ENCODE measurements around the gene MBD4. TPM values are rescaled to one million over a fixed set of nuclear protein-coding genes. Genes with fewer than 3 reads are reported as not detected.

The MBD4 gene
- total and polyA plus RNA-seq, 2 experiments from 2014 or later: 33.9 to 59.3 TPM

DNA sequence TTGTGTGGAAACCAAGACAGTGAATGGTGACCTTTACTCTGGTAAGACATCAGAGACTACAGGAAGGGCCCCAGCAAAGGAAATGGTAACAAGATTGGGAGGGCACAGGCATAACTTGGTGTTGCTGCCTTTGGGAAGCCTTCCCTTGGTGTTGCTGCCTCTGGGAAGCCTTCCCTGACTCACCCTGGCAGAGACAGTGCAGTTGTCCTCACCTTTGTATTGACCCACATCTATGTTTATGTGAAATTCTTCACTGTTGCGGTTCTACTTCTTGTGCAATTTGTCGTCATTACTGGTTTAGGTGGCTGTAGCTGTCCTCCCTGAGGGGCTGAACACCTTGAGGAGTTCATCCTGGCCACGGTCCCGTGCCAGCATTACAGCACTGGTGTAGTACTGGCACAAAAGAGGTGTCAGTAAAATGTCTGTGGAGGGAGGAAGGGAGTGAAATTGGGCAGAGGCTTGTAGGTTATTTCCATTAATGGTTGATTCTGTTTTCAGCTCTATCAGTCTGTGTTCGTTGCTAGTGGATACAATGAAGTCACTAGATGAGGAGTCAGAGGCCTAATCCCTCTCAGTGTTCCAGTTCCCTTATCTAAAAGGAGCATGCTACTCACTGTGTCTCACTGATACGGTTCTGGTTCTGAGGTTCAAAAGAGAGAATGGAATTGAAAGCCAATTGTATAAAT is 21.9 kb upstream of the MBD4 start:
- Histone ChIP-seq H3K27ac (ENCODE audit: low read depth) (no peak overlapping the region), H3K4me1 (ENCODE audit: insufficient read depth) (no peaks in the 10 kb centered on the region), H3K79me2 (replicated peaks; ENCODE audit: insufficient read depth) (no peaks in the 10 kb centered on the region), H3K36me3 (ENCODE audit: insufficient read depth) (peaks cover 9% of the 10 kb centered on the region; the same call in 1 of the 2 replicates), H4K20me1 (replicated peaks; ENCODE audit: insufficient read depth) (peaks cover 5% of the 10 kb centered on the region; the same call in 1 of the 2 replicates), H2AFZ (no peak overlapping the region), H3K4me2 (no peak overlapping the region), H3K27me3 (ENCODE audit: insufficient read depth) (no peaks in the 10 kb centered on the region), H3F3A (replicated peaks; ENCODE audit: low read depth) (no peaks in the 10 kb centered on the region), H3K4me3 (no peak overlapping the region), H3K9me2 (ENCODE audit: insufficient read depth) (no peaks in the 10 kb centered on the region)
- DNase-seq (ENCODE audit: low spot score) (no peak), ATAC-seq (no peak)
- Mint-ChIP-seq H3K36me3 (ENCODE audit: low read depth) (no peaks in the 10 kb centered on the region; the same call in 2 of the 3 replicates), H3K9me3 (no peaks in the 10 kb centered on the region), H3K4me1 (no peaks in the 10 kb centered on the region), H3K27ac (no peak overlapping the region), H3K4me3 (no peak overlapping the region), H3K27me3 (ENCODE audit: insufficient read depth, low read depth, poor library complexity) (no peaks in the 10 kb centered on the region)
- TF ChIP-seq, protein P1, sequence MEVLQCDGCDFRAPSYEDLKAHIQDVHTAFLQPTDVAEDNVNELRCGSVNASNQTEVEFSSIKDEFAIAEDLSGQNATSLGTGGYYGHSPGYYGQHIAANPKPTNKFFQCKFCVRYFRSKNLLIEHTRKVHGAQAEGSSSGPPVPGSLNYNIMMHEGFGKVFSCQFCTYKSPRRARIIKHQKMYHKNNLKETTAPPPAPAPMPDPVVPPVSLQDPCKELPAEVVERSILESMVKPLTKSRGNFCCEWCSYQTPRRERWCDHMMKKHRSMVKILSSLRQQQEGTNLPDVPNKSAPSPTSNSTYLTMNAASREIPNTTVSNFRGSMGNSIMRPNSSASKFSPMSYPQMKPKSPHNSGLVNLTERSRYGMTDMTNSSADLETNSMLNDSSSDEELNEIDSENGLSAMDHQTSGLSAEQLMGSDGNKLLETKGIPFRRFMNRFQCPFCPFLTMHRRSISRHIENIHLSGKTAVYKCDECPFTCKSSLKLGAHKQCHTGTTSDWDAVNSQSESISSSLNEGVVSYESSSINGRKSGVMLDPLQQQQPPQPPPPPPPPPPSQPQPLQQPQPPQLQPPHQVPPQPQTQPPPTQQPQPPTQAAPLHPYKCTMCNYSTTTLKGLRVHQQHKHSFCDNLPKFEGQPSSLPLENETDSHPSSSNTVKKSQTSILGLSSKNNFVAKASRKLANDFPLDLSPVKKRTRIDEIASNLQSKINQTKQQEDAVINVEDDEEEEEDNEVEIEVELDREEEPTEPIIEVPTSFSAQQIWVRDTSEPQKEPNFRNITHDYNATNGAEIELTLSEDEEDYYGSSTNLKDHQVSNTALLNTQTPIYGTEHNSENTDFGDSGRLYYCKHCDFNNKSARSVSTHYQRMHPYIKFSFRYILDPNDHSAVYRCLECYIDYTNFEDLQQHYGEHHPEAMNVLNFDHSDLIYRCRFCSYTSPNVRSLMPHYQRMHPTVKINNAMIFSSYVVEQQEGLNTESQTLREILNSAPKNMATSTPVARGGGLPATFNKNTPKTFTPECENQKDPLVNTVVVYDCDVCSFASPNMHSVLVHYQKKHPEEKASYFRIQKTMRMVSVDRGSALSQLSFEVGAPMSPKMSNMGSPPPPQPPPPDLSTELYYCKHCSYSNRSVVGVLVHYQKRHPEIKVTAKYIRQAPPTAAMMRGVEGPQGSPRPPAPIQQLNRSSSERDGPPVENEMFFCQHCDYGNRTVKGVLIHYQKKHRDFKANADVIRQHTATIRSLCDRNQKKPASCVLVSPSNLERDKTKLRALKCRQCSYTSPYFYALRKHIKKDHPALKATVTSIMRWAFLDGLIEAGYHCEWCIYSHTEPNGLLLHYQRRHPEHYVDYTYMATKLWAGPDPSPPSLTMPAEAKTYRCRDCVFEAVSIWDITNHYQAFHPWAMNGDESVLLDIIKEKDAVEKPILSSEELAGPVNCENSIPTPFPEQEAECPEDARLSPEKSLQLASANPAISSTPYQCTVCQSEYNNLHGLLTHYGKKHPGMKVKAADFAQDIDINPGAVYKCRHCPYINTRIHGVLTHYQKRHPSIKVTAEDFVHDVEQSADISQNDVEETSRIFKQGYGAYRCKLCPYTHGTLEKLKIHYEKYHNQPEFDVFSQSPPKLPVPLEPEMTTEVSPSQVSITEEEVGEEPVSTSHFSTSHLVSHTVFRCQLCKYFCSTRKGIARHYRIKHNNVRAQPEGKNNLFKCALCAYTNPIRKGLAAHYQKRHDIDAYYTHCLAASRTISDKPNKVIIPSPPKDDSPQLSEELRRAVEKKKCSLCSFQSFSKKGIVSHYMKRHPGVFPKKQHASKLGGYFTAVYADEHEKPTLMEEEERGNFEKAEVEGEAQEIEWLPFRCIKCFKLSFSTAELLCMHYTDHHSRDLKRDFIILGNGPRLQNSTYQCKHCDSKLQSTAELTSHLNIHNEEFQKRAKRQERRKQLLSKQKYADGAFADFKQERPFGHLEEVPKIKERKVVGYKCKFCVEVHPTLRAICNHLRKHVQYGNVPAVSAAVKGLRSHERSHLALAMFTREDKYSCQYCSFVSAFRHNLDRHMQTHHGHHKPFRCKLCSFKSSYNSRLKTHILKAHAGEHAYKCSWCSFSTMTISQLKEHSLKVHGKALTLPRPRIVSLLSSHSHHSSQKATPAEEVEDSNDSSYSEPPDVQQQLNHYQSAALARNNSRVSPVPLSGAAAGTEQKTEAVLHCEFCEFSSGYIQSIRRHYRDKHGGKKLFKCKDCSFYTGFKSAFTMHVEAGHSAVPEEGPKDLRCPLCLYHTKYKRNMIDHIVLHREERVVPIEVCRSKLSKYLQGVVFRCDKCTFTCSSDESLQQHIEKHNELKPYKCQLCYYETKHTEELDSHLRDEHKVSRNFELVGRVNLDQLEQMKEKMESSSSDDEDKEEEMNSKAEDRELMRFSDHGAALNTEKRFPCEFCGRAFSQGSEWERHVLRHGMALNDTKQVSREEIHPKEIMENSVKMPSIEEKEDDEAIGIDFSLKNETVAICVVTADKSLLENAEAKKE (CRISPR knock-in tag; IDR thresholded peaks at IDR 0.05): no peak
- no peak for TF ChIP-seq ZNF114 (CRISPR knock-in tag; IDR thresholded peaks at IDR 0.05)
- TF ChIP-seq EZH2 (IDR thresholded peaks at IDR 0.05; ENCODE audit: low read depth, unreplicated experiment): no peak
- no peak for TF ChIP-seq CREB1 (CRISPR knock-in tag; IDR thresholded peaks at IDR 0.05; ENCODE audit: low read depth)
- TF ChIP-seq POLR2AphosphoS5 (IDR thresholded peaks at IDR 0.05; ENCODE audit: low read depth): no peak
- TF ChIP-seq NANOG (IDR thresholded peaks at IDR 0.05; ENCODE audit: borderline replicate concordance): no peak
- no peak for TF ChIP-seq EZH2phosphoT487 (IDR thresholded peaks at IDR 0.05; ENCODE audit: unreplicated experiment)
- no peak for TF ChIP-seq STAT1 (IDR thresholded peaks at IDR 0.05; ENCODE audit: unreplicated experiment)
- TF ChIP-seq, protein P2, sequence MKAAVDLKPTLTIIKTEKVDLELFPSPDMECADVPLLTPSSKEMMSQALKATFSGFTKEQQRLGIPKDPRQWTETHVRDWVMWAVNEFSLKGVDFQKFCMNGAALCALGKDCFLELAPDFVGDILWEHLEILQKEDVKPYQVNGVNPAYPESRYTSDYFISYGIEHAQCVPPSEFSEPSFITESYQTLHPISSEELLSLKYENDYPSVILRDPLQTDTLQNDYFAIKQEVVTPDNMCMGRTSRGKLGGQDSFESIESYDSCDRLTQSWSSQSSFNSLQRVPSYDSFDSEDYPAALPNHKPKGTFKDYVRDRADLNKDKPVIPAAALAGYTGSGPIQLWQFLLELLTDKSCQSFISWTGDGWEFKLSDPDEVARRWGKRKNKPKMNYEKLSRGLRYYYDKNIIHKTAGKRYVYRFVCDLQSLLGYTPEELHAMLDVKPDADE (IDR thresholded peaks at IDR 0.05): no peak
- TF ChIP-seq, protein P3, sequence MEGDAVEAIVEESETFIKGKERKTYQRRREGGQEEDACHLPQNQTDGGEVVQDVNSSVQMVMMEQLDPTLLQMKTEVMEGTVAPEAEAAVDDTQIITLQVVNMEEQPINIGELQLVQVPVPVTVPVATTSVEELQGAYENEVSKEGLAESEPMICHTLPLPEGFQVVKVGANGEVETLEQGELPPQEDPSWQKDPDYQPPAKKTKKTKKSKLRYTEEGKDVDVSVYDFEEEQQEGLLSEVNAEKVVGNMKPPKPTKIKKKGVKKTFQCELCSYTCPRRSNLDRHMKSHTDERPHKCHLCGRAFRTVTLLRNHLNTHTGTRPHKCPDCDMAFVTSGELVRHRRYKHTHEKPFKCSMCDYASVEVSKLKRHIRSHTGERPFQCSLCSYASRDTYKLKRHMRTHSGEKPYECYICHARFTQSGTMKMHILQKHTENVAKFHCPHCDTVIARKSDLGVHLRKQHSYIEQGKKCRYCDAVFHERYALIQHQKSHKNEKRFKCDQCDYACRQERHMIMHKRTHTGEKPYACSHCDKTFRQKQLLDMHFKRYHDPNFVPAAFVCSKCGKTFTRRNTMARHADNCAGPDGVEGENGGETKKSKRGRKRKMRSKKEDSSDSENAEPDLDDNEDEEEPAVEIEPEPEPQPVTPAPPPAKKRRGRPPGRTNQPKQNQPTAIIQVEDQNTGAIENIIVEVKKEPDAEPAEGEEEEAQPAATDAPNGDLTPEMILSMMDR (conservative IDR thresholded peaks at IDR 0.05; ENCODE audit: low read depth in 2 of 2): no peak
- no peak for TF ChIP-seq ZNF331 (CRISPR knock-in tag; IDR thresholded peaks at IDR 0.05; ENCODE audit: low read depth)
- no peak for TF ChIP-seq JUNB (IDR thresholded peaks at IDR 0.05; ENCODE audit: unreplicated experiment)
- TF ChIP-seq, protein P4, sequence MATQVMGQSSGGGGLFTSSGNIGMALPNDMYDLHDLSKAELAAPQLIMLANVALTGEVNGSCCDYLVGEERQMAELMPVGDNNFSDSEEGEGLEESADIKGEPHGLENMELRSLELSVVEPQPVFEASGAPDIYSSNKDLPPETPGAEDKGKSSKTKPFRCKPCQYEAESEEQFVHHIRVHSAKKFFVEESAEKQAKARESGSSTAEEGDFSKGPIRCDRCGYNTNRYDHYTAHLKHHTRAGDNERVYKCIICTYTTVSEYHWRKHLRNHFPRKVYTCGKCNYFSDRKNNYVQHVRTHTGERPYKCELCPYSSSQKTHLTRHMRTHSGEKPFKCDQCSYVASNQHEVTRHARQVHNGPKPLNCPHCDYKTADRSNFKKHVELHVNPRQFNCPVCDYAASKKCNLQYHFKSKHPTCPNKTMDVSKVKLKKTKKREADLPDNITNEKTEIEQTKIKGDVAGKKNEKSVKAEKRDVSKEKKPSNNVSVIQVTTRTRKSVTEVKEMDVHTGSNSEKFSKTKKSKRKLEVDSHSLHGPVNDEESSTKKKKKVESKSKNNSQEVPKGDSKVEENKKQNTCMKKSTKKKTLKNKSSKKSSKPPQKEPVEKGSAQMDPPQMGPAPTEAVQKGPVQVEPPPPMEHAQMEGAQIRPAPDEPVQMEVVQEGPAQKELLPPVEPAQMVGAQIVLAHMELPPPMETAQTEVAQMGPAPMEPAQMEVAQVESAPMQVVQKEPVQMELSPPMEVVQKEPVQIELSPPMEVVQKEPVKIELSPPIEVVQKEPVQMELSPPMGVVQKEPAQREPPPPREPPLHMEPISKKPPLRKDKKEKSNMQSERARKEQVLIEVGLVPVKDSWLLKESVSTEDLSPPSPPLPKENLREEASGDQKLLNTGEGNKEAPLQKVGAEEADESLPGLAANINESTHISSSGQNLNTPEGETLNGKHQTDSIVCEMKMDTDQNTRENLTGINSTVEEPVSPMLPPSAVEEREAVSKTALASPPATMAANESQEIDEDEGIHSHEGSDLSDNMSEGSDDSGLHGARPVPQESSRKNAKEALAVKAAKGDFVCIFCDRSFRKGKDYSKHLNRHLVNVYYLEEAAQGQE (IDR thresholded peaks at IDR 0.05; ENCODE audit: unreplicated experiment): no peak
